Breast epithelium (tissue), 4 donors: ENCODE measurements around the gene FHOD1. TPM values are rescaled to one million over a fixed set of nuclear protein-coding genes. Genes with fewer than 3 reads are reported as not detected.

ENCODE experiments used
- DNase-seq, 2 donors: peaks; one replicate each; pipeline ENCODE4 v3.0.0-alpha.2; 2019; ENCODE audit warnings: low spot score in 2 of 2
- H3K27ac ChIP-seq, 2 donors: fragments of 200-600 bp; sonication (generic) in 1 of 2; one replicate each; pipeline ENCODE4 v1.5.1; 2016 to 2019; ENCODE audit warnings: mild to moderate bottlenecking in 1 of 2
- H3K27me3 ChIP-seq, 2 donors: fragments of 200-600 bp; sonication (generic) in 1 of 2; one replicate each; pipeline versions ENCODE4 v1.5.1 to v1.6.0; 2017 to 2019; ENCODE audit warnings: control low read depth in 1 of 2, mild to moderate bottlenecking in 1 of 2
- H3K36me3 ChIP-seq: fragments of 200-600 bp; one replicate; pipeline ENCODE4 v1.5.1; 2019
- H3K4me1 ChIP-seq, 2 donors: fragments of 200-600 bp; sonication (generic); one replicate each; pipeline ENCODE4 v1.5.1; 2016 to 2019; ENCODE audit warnings: control low read depth in 1 of 2
- H3K4me3 ChIP-seq, 3 donors: fragments of 200-600 bp; sonication (generic); 1 replicate in 2 of 3; 2 replicates in 1 of 3; pipeline ENCODE4 v1.5.1; 2016 to 2019; ENCODE audit warnings: mild to moderate bottlenecking in 3 of 3, moderate library complexity in 2 of 3
- H3K9me3 ChIP-seq, 2 donors: fragments of 200-600 bp; sonication (generic) in 1 of 2; one replicate each; pipeline ENCODE4 v1.5.1; 2016 to 2019; ENCODE audit warnings: control low read depth in 1 of 2
- CTCF ChIP-seq, 3 donors: fragments of 450-650 bp; IDR thresholded peaks; one replicate each; pipeline ENCODE4 v1.5.1; 2016 to 2017; ENCODE audit warnings: antibody characterized with exemption in 3 of 3, mild to moderate bottlenecking in 3 of 3, moderate library complexity in 3 of 3
- POLR2A ChIP-seq: fragments of 450-650 bp; IDR thresholded peaks from one replicate; pipeline ENCODE4 v1.6.1; 2016; ENCODE audit warnings: antibody characterized with exemption, mild to moderate bottlenecking, moderate library complexity
- POLR2AphosphoS5 ChIP-seq, 3 donors: sonication (generic); formaldehyde crosslinking; IDR thresholded peaks; one replicate each; pipeline ENCODE4 v1.6.1; 2017; ENCODE audit warnings: antibody characterized with exemption in 3 of 3
- intact Hi-C: fragments of 100-400 bp; cut with DNase I; formaldehyde crosslinking; loops from one replicate; pipeline ENCODE4 v1.15.1; 2023; ENCODE audit warnings: low total_unique reads
- total RNA-seq, 3 donors: library from RNA; depleted of rRNA; stranded (reverse); fragments of >200 nt; gene quantifications; one replicate each; pipeline ENCODE4 v1.1.0, GENCODE V29; 2016

The FHOD1 gene
- total RNA-seq, 3 donors from 2014 or later: 19.3 to 25.9 (median 22.6) TPM

GRCh38 chr16:67248073-67248400 is 756 bp upstream of the FHOD1 start:
- peak overlapping the region in 1 of 2 donors; percentile 96 for H3K27ac ChIP-seq
- peak overlapping the region; percentile 69 to 91 (median 78) for H3K4me3 ChIP-seq
- H3K9me3 ChIP-seq: no peaks in the 10 kb centered on the region
- H3K36me3 ChIP-seq: no peaks in the 10 kb centered on the region
- H3K4me1 ChIP-seq: peaks cover 12 to 15% of the 10 kb centered on the region in 2 donors
- intact Hi-C loops: no loop called here
- H3K27me3 ChIP-seq: no peaks in the 10 kb centered on the region
- TF ChIP-seq POLR2AphosphoS5 (IDR thresholded peaks at IDR 0.05): no peak
- TF ChIP-seq POLR2A: no peak
- no peak for TF ChIP-seq CTCF (IDR thresholded peaks at IDR 0.05)
- no peak for DNase-seq

- peak; percentile 90 to 92 for DNase-seq
- Histone ChIP-seq H3K27me3 (no peaks in the 10 kb centered on the region), H3K9me3 (no peaks in the 10 kb centered on the region), H3K36me3 (no peaks in the 10 kb centered on the region), H3K4me1 (peaks cover 12 to 23% of the 10 kb centered on the region in 2 donors), H3K27ac (peak overlapping the region; percentile 76 to 96), H3K4me3 (peak overlapping the region; percentile 69 to 91 (median 78))
- TF ChIP-seq POLR2AphosphoS5 (IDR thresholded peaks at IDR 0.05): peak in 2 of 3 donors; percentile 24 to 94
- no peak for TF ChIP-seq CTCF (IDR thresholded peaks at IDR 0.05)
- TF ChIP-seq POLR2A: peak; percentile 58
- intact Hi-C loops: no loop called here
Measured at GRCh38 chr16:67246756-67247191, 507 bp downstream of the FHOD1 start.

- TF ChIP-seq POLR2AphosphoS5 (IDR thresholded peaks at IDR 0.05) (peak; percentile 42 to 66 (median 54)), POLR2A (no peak), CTCF (IDR thresholded peaks at IDR 0.05) (peak in 1 of 3 donors; percentile 26)
Measured at GRCh38 chr16:67246081-67246755, 1.1 kb downstream of the FHOD1 start.

GRCh38 chr16:67245674-67246080 is 1.6 kb downstream of the FHOD1 start:
- H3K9me3 ChIP-seq: no peaks in the 10 kb centered on the region
- DNase-seq: peak in 1 of 2 donors; percentile 61
- H3K27me3 ChIP-seq: no peaks in the 10 kb centered on the region
- intact Hi-C loops: no loop called here
- no peak for TF ChIP-seq POLR2AphosphoS5 (IDR thresholded peaks at IDR 0.05)
- peak overlapping the region; percentile 69 to 91 (median 78) for H3K4me3 ChIP-seq
- no peaks in the 10 kb centered on the region for H3K36me3 ChIP-seq
- peak overlapping the region; percentile 76 to 96 for H3K27ac ChIP-seq
- H3K4me1 ChIP-seq: peaks cover 17 to 33% of the 10 kb centered on the region in 2 donors

More at GRCh38 chr16:67246081-67246755, 1.1 kb downstream of the FHOD1 start:
- Histone ChIP-seq H3K36me3 (no peaks in the 10 kb centered on the region), H3K27ac (peak overlapping the region; percentile 76 to 96), H3K4me3 (peak overlapping the region; percentile 69 to 91 (median 78)), H3K9me3 (no peaks in the 10 kb centered on the region), H3K4me1 (peaks cover 12 to 29% of the 10 kb centered on the region in 2 donors), H3K27me3 (no peaks in the 10 kb centered on the region)
- DNase-seq: peak; percentile 70 to 78
- intact Hi-C loops: no loop called here

GRCh38 chr16:67245186-67245585 is 2.1 kb downstream of the FHOD1 start:
- Histone ChIP-seq H3K4me1 (peaks cover 20 to 38% of the 10 kb centered on the region in 2 donors), H3K36me3 (no peaks in the 10 kb centered on the region), H3K27ac (peak overlapping the region; percentile 76 to 96), H3K27me3 (no peaks in the 10 kb centered on the region), H3K4me3 (peak overlapping the region in 2 of 3 donors; percentile 78 to 91), H3K9me3 (no peaks in the 10 kb centered on the region)
- no peak for TF ChIP-seq POLR2AphosphoS5 (IDR thresholded peaks at IDR 0.05)
- TF ChIP-seq POLR2A: no peak
- no peak for TF ChIP-seq CTCF (IDR thresholded peaks at IDR 0.05)
- DNase-seq: no peak
- intact Hi-C loops: no loop called here
